PFSK-1 (cell line): Measurements from ENCODE around the gene RIMS1.

Source experiments
- POLR2AphosphoS5 ChIP-seq: IDR thresholded peaks from 2 replicates; pipeline ENCODE4 v1.6.1; 2012; ENCODE audit warnings: low read depth, mild to moderate bottlenecking, control low read depth, low read length, moderate library complexity
- TAF1 ChIP-seq: IDR thresholded peaks from 2 replicates; pipeline ENCODE4 v1.6.1; 2012; ENCODE audit warnings: low read length, control low read depth, borderline replicate concordance; ENCODE audit not compliant: insufficient read depth

DNA sequence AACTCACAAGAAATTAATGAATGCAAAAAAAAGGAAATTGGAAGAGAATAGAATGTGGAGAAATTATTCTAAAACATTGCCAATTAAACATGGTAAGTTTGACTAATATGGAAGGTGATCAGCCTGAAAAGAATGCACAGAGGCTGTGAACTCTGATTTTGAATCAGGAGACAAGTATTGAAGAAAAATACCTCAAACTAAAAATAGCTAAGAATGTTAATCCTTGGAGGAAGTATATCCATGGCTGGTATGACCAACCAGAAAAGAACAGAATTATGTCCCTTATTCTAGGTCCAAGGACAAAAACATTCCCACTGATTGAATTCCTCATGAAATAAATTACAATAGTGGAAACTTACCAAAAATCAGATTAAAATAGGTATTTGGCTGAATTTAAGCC, 7.3 kb upstream of the RIMS1 start:
- no peak for TF ChIP-seq TAF1
- no peak for TF ChIP-seq POLR2AphosphoS5
